GM21447 (cell line): ENCODE measurements around the gene DNAJC2.
"Not testable (repeated sequence)": the region's sequence is repeated elsewhere in the genome, so short reads cannot be mapped to it uniquely, and the experiment has no call there.

Experiments used
- ATAC-seq: cut with Tn5 transposase; IDR thresholded peaks from one replicate; pipeline ENCODE4 v1.9.1; 2021; ENCODE audit not compliant: unreplicated experiment

The DNAJC2 gene

DNA sequence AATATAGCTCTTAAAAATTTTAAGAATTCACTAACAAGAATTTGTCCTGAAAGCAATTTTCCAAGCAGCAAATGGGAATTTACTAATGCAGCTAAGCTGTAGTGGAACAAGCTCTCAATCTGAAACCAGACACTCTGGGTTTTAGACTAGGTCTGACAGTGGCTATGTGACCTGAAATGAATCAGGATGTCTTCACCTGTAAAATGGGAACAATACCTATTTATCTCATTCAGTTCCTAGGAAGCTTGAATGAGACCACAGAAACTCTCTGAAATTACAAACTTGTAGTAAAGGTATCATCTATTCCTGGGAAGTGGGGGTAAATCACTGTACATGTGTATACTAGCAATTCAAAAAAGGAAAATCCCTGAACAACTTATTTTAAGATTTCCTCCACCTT lies 1.2 kb downstream of the DNAJC2 start:
- no peak for ATAC-seq

DNA sequence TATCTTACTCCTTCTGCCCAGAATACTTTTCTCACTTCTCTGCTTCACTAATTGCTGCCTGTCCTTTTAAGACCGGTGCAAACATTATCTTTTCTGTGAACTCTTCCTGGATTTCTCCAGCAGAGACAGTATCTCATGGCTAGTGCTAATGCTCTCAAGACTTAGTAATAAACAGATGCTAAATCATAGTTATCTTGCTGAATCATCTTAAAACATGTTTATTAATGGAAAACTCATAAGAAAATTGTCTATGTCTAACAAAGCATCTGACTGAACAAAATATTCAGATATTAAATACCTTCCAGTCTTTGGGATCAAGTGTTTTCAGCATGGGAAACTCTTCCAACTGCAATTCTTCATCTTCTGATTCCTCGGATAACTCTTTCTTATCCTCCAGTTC lies 3.1 kb downstream of the DNAJC2 start:
- no peak for ATAC-seq

GRCh38 chr7:103338864-103339263 lies 5.7 kb downstream of the DNAJC2 start:
- ATAC-seq = no peak

- ATAC-seq = no peak
Measured at GRCh38 chr7:103336761-103337160, 7.8 kb downstream of the DNAJC2 start.

GRCh38 chr7:103325744-103326143 lies 18.8 kb downstream of the DNAJC2 start:
- no peak for ATAC-seq

DNA sequence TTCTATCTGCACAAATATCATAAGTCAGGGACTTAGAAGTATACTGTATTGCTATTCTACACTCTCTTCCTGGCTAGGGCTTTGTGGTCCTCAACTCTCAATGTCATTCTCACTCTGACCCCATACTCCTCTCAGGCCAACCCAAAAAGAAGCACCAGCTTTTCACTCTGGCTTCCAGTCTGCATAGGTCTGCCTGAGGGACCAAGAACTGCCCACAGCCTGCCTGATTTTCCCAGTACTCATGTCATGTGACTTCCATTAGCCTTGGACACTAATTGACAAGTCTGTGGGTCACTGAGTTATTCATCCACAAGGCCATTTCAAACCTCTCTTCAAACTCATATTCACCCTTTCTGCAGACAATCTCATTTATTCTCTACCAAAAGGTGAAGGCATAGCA lies 27.6 kb downstream of the DNAJC2 start:
- ATAC-seq = no peak

- ATAC-seq = no peak
Measured at GRCh38 chr7:103316380-103316941, 28.1 kb downstream of the DNAJC2 start.

- no peak for ATAC-seq
Measured at GRCh38 chr7:103314852-103315251, 29.7 kb downstream of the DNAJC2 start.

GRCh38 chr7:103307503-103308231 lies 36.9 kb downstream of the DNAJC2 start:
- no peak for ATAC-seq

GRCh38 chr7:103301441-103301840 lies 43.1 kb downstream of the DNAJC2 start:
- ATAC-seq = no peak

DNA sequence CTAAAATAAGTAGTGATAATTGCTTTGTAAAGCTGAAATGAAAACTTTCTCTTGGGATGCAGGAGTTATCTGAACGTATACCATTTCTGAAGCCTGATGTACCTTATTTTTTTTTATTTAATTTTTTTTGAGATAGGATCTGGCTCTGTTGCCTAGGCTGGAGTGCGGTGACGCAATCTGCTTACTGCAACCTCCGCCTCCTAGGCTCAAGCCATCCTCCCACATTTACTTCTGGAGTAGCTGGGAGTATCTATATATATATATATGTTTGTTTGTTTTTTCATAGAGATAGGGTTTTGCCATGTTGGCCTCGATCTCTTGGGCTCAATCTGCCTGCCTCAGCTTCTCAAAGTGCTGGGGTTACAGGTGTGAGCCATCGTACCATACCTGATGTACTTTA lies 44.9 kb downstream of the DNAJC2 start:
- no peak for ATAC-seq

DNA sequence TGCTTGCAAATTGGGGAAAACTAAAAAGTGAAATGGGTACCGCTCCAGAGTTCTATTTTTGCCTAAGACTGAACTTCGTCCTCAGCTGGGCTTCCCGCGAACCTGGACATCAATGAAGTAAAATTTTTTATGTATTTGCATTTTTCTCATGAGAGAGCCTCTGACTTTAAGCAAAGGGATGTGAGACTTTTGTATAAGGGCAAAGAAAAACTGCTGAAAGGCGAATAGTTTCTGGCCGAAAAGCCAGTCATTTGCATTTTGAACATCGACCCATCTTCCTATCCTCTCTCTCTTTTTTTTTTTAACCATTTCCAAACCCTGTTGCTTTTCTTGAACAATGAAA lies 46.8 kb downstream of the DNAJC2 start:
- ATAC-seq = no peak

- peak; percentile 94 for ATAC-seq
Measured at GRCh38 chr7:103296901-103297836, 47.4 kb downstream of the DNAJC2 start, which contains the start of gene PMPCB. TSS of gene PMPCB (plus strand) at chr7:103297435. CDS start at chr7:103297460, 25 bp downstream.

- no peak for ATAC-seq
Measured at GRCh38 chr7:103293526-103293925, 51.0 kb downstream of the DNAJC2 start.

- no peak for ATAC-seq
Measured at GRCh38 chr7:103292122-103292521, 52.4 kb downstream of the DNAJC2 start.

GRCh38 chr7:103282802-103283427 lies 61.7 kb downstream of the DNAJC2 start:
- ATAC-seq = not testable (repeated sequence)

DNA sequence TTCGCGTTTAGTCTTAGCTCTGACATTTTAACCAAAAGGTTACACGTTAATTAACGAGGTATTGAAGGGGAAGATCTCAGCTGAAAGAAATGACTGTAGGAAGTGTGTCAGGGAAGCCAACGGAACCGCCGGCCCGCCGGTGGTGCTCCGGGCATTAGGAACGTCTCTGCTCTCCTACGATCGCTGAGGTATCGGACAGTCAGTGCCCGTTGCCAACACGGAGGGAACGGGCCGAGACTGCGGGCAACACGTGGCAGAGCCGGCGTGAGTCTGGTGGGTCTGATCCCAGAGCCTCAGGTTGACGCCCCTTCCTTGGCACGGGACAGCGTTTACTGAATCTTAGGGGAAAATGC lies 63.8 kb downstream of the DNAJC2 start:
- ATAC-seq = not testable (repeated sequence)

DNA sequence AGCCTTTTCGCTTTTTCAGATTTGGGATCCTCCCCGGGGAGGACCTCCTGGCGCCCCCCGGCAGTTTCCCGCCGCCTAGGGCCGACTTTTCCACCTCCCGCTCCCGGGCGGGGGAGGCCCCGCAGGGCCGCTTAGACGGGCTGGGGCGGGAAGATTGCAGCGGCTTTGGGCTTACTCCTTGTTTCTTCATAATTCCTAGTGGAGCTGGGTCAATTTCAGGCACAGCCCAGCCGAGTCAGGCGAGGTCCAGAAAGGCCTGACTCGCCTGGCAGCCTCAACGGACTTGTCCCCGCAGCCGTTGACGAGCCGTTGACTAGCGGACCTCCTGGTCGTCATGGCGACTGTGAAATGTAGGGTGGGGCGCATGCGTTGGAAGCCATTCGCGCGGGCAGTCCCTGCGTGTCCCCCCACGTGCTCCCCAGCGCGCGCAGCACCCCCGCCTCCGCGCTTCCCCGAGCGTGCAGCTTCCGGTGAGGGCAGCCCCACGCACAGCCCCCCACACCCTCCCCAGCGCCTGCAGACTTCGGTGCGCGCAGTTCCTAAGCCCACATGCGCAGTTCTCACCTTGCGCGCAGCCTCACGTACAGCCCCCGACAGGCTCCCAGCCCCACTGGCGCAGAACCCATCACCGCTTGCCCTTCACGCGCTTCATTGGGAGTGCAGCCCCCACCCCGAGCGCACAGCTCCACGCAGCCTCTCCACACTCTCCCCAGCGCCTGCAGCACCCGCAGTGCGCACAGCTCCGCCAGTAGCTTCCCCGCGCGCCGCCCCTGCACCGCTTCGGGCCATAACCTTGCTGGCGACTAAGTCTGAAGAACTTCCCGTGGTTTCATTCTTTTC lies 64.4 kb downstream of the DNAJC2 start:
- peak; percentile 90 for ATAC-seq

DNA sequence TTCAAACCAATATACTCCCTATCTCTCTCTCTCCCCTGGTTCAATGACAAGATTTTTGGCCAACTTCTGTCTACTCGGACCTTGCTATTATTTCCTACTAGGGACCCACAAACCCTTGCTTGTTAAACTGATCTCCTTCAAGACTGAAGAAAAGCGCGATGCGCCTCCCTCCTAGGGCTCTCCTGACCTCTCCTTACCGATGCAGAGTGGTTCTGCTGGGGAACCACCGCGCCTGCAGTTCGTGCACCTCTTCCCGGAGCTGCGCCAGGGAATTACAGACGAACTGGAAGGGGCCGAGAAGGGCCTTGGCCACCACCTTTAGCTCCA lies 65.0 kb downstream of the DNAJC2 start:
- peak; percentile 44 for ATAC-seq

DNA sequence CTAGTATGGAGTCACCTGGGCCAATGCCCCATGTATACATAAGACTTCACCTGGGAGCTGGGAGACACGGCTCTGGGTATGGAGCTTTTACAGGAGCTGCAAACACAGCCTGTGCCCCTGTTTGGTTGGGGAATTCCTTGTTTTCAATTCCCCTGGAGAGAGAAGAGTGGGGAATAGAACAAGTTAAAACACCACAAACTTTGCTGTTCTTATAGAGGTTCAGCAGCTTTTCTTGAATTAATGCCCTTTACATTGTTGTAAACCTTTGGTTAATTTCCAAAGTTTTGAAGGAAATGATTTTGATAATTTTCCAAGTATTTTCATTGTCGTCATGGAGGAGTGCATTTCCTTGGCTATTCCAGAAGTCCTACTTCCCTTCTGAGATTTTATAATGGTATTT lies 66.4 kb downstream of the DNAJC2 start:
- not testable (repeated sequence) for ATAC-seq

DNA sequence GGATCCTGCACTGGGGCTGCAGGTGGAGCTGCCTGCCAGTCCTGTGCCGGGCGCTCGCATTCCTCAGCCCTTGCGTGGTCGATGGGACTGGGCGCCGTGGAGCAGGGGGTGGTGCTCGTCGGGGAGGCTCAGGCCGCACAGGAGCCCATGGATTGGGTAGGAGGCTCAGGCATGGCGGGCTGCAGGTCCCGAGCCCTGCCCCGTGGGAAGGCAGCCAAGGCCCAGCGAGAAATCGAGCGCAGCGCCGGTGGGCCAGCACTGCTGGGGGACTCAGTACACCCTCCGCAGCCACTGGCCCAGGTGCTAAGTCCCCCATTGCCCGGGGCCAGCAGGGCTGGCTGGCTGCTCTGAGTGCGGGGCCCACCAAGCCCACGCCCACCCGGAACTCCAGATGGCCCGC lies 69.7 kb downstream of the DNAJC2 start:
- not testable (repeated sequence) for ATAC-seq
